ENCODE measurements around the gene CRIM1. TPM values are rescaled to one million over a fixed set of nuclear protein-coding genes. Genes with fewer than 3 reads are reported as not detected.
A peak's percentile ranks its signal among the peaks of the same experiment; 100 is the strongest.

CRIM1 gene
- total RNA-seq, 5 donors from 2014 or later (not counting 1 experiment from before 2014, with no cell fraction given) = 2.0 to 5.8 (median 4.2) TPM

DNA sequence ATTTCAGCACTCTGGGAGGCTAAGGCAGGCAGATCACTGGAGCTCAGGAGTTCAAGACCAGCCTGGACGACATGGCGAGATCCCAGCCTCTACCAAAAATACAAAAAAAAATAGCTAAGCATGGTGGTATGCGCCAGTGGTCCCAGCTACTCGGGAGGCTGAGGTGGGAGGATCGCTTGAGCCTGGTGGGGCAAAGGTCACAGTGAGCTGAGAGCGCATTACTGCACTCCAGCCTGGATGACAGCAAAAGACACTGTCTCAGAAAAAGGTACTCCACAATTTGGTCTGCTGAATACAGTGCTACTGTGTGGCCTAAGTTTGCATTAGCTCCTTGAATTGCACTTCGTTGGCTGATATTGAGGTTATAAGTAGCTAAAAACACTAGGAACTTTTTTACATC, 144.5 kb downstream of the CRIM1 start:
- Histone ChIP-seq H3K4me1 (ENCODE audit: control insufficient read depth in 1 of 2, extremely low read depth in 1 of 2, insufficient read depth in 2 of 2, low read length in 2 of 2) (no peaks in the 10 kb centered on the region), H3K9me3 (no peaks in the 10 kb centered on the region), H3K27me3 (replicated peaks in 1 of 2; ENCODE audit: control insufficient read depth in 2 of 2, extremely low read depth in 1 of 2, insufficient read depth in 2 of 2, low read length in 1 of 2) (no peaks in the 10 kb centered on the region), H3K27ac (ENCODE audit: low read length) (no peak overlapping the region), H3K4me3 (ENCODE audit: control insufficient read depth in 1 of 2, extremely low read depth in 1 of 2, low read length in 1 of 2) (no peak overlapping the region), H3K36me3 (ENCODE audit: control insufficient read depth in 2 of 2, extremely low read depth in 1 of 2, insufficient read depth in 1 of 2, low read length in 1 of 2) (peaks cover 0 to 4% of the 10 kb centered on the region in 2 donors)
- Mint-ChIP-seq H3K36me3 (no peaks in the 10 kb centered on the region), H3K27me3 (no peaks in the 10 kb centered on the region), H3K4me1 (no peaks in the 10 kb centered on the region), H3K4me3 (no peak overlapping the region), H3K27ac (no peak overlapping the region), H3K9me3 (no peaks in the 10 kb centered on the region)
- CTCF ChIA-PET = no interaction called here
- WGBS (ENCODE audit: insufficient coverage) = 100% methylated on average over 3 of the region's 7 CpGs
- ATAC-seq (replicated peaks in 1 of 4) (no peak), DNase-seq (no peak)
- POLR2A ChIA-PET = no interaction called here

DNA sequence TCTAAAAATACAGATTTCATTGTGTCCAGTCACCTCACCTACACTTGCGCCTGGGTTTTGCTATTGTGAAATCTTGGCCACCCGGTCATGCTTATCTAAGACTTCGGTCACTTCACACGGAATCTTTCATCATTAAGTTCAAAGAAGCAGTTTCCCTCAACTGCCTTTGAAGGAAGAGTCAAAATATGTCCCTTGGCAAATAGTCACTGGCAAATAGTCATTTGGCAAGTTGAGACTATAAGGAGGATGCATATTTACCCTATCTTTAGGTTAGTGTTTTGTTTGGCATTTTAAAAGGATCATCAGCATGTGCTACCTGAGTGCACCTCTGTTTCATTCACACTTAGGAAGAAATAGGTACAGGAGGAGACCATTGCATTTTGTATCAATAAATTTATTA, 146.5 kb downstream of the CRIM1 start:
- Histone ChIP-seq H3K27ac (ENCODE audit: low read length) (no peak overlapping the region), H3K27me3 (replicated peaks in 1 of 2; ENCODE audit: control insufficient read depth in 2 of 2, extremely low read depth in 1 of 2, insufficient read depth in 2 of 2, low read length in 1 of 2) (no peaks in the 10 kb centered on the region), H3K4me3 (ENCODE audit: control insufficient read depth in 1 of 2, extremely low read depth in 1 of 2, low read length in 1 of 2) (no peak overlapping the region), H3K9me3 (no peaks in the 10 kb centered on the region), H3K4me1 (ENCODE audit: control insufficient read depth in 1 of 2, extremely low read depth in 1 of 2, insufficient read depth in 2 of 2, low read length in 2 of 2) (no peaks in the 10 kb centered on the region), H3K36me3 (ENCODE audit: control insufficient read depth in 2 of 2, extremely low read depth in 1 of 2, insufficient read depth in 1 of 2, low read length in 1 of 2) (peaks cover 0 to 4% of the 10 kb centered on the region in 2 donors)
- Mint-ChIP-seq H3K27ac (no peak overlapping the region), H3K27me3 (no peaks in the 10 kb centered on the region), H3K4me3 (no peak overlapping the region), H3K4me1 (no peaks in the 10 kb centered on the region), H3K36me3 (no peaks in the 10 kb centered on the region), H3K9me3 (no peaks in the 10 kb centered on the region)
- ChIA-PET CTCF (no interaction called here), POLR2A (no interaction called here)
- DNase-seq = no peak
- WGBS (ENCODE audit: insufficient coverage) = no CpG with 5 or more reads among the region's 4 CpGs
- no peak for ATAC-seq (replicated peaks in 1 of 4)

DNA sequence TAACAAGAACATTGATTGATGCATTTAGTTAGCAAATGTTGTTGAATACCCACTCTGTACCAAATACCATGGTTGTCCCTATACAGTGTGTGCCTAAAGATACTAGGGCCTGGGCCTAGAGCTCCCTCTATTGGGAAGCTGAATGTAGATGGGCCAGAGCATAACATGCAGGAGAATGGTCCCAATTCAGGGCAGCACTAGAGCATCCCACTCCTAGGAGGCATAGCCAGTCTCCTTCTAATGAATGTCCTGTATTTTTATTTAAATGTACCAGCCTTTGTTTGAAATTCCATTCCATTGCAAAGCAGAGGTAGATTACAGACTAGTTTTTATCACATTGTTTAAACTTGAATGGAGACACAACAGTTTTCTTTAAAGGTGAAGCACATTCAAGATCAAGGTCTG, 151.8 kb downstream of the CRIM1 start:
- Histone ChIP-seq H3K4me1 (ENCODE audit: control insufficient read depth in 1 of 2, extremely low read depth in 1 of 2, insufficient read depth in 2 of 2, low read length in 2 of 2) (no peaks in the 10 kb centered on the region), H3K27me3 (replicated peaks in 1 of 2; ENCODE audit: control insufficient read depth in 2 of 2, extremely low read depth in 1 of 2, insufficient read depth in 2 of 2, low read length in 1 of 2) (no peaks in the 10 kb centered on the region), H3K4me3 (ENCODE audit: control insufficient read depth in 1 of 2, extremely low read depth in 1 of 2, low read length in 1 of 2) (no peak overlapping the region), H3K36me3 (ENCODE audit: control insufficient read depth in 2 of 2, extremely low read depth in 1 of 2, insufficient read depth in 1 of 2, low read length in 1 of 2) (no peaks in the 10 kb centered on the region), H3K27ac (ENCODE audit: low read length) (no peak overlapping the region), H3K9me3 (no peaks in the 10 kb centered on the region)
- H3K4me1 Mint-ChIP-seq = no peaks in the 10 kb centered on the region
- CTCF ChIA-PET = no interaction called here
- no peaks in the 10 kb centered on the region for H3K9me3 Mint-ChIP-seq
- H3K27ac Mint-ChIP-seq = no peak overlapping the region
- DNase-seq (peak in 15 of 35 experiments; percentile 2 to 46 (median 7)), ATAC-seq (replicated peaks in 1 of 4) (peak in 3 of 4 experiments; percentile 55 to 69 (median 56))
- H3K4me3 Mint-ChIP-seq = no peak overlapping the region
- H3K36me3 Mint-ChIP-seq = no peaks in the 10 kb centered on the region
- H3K27me3 Mint-ChIP-seq = no peaks in the 10 kb centered on the region
- POLR2A ChIA-PET = no interaction called here

DNA sequence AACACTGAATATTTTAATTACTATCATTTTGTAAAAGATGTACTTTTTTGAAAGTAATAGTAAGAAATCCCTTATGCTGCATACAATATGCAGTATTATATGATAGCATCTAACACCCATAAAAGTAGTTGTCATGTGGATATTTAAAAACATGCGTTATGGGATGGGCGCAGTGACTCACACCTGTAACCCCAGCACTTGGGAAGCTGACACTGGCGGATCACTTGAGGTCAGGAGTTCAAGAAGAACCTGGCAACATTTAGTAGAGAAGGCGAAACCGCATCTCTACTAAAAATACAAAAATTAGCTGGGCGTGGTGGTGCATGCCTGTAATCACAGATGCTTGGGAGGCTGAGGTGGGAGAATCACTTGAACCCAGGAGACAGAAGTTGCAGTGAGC, 153.5 kb downstream of the CRIM1 start:
- ChIA-PET POLR2A (no interaction called here), CTCF (no interaction called here)
- DNase-seq = no peak
- Histone ChIP-seq H3K9me3 (no peaks in the 10 kb centered on the region), H3K36me3 (ENCODE audit: control insufficient read depth in 2 of 2, extremely low read depth in 1 of 2, insufficient read depth in 1 of 2, low read length in 1 of 2) (no peaks in the 10 kb centered on the region), H3K27ac (ENCODE audit: low read length) (no peak overlapping the region), H3K4me3 (ENCODE audit: control insufficient read depth in 1 of 2, extremely low read depth in 1 of 2, low read length in 1 of 2) (no peak overlapping the region), H3K4me1 (ENCODE audit: control insufficient read depth in 1 of 2, extremely low read depth in 1 of 2, insufficient read depth in 2 of 2, low read length in 2 of 2) (no peaks in the 10 kb centered on the region), H3K27me3 (replicated peaks in 1 of 2; ENCODE audit: control insufficient read depth in 2 of 2, extremely low read depth in 1 of 2, insufficient read depth in 2 of 2, low read length in 1 of 2) (no peaks in the 10 kb centered on the region)
- no peaks in the 10 kb centered on the region for H3K4me1 Mint-ChIP-seq
- WGBS (ENCODE audit: insufficient coverage) = no CpG with 5 or more reads among the region's 6 CpGs
- H3K27me3 Mint-ChIP-seq = no peaks in the 10 kb centered on the region
- peaks cover 7% of the 10 kb centered on the region for H3K36me3 Mint-ChIP-seq
- ATAC-seq (replicated peaks in 1 of 4) = no peak
- H3K4me3 Mint-ChIP-seq = no peak overlapping the region
- no peaks in the 10 kb centered on the region for H3K9me3 Mint-ChIP-seq
- H3K27ac Mint-ChIP-seq = no peak overlapping the region

DNA sequence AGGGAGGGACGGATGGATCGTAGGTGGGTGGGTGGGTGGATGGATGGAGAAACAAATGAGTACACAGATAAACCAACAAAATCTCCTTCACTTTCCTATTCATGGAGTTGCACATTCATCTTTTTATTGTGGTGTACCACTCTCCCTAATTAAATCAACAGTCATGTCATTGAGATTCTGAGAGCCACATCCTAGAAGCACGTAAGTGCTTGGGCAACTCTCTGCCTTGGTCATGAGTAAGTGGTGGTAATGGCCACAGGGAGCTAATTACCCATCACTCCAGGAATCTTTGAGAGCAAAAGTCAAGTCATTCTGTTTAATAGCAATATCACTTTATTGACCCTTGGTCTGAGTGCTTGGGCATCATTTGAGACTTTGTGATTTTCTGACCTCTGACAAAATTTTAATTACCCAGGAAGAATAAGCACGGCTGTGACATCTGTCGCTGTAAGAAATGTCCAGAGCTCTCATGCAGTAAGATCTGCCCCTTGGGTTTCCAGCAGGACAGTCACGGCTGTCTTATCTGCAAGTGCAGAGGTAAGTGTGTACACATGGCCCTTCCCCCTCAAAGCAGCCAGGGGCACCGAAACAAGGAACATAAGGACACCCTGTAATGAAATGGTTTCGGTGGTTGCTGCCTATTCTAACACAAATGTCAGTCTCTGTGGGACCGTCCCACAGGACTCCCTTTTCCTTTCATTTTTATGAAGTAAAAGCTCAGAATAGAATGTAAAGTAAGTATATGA, 156.5 kb downstream of the CRIM1 start:
- no peak overlapping the region for H3K4me3 ChIP-seq (ENCODE audit: control insufficient read depth in 1 of 2, extremely low read depth in 1 of 2, low read length in 1 of 2)
- H3K27ac ChIP-seq (ENCODE audit: low read length) = no peak overlapping the region
- H3K9me3 ChIP-seq = no peaks in the 10 kb centered on the region
- no peak overlapping the region for H3K27ac Mint-ChIP-seq
- H3K9me3 Mint-ChIP-seq = no peaks in the 10 kb centered on the region
- ChIA-PET POLR2A (no interaction called here), CTCF (interaction anchor here in 1 of 2 donors (0.6 kb wide), 1 partner anchor 176 kb away, joined by 7 read pairs; no protein-coding TSS in a partner anchor)
- DNase-seq = no peak
- no peak overlapping the region for H3K4me3 Mint-ChIP-seq
- no peaks in the 10 kb centered on the region for H3K36me3 ChIP-seq (ENCODE audit: control insufficient read depth in 2 of 2, extremely low read depth in 1 of 2, insufficient read depth in 1 of 2, low read length in 1 of 2)
- no peaks in the 10 kb centered on the region for H3K27me3 ChIP-seq (replicated peaks in 1 of 2; ENCODE audit: control insufficient read depth in 2 of 2, extremely low read depth in 1 of 2, insufficient read depth in 2 of 2, low read length in 1 of 2)
- ATAC-seq (replicated peaks in 1 of 4) = no peak
- H3K4me1 Mint-ChIP-seq = no peaks in the 10 kb centered on the region
- peaks cover 19% of the 10 kb centered on the region for H3K36me3 Mint-ChIP-seq
- no peaks in the 10 kb centered on the region for H3K4me1 ChIP-seq (ENCODE audit: control insufficient read depth in 1 of 2, extremely low read depth in 1 of 2, insufficient read depth in 2 of 2, low read length in 2 of 2)
- 100% methylated on average over 3 of the region's 9 CpGs for WGBS (ENCODE audit: insufficient coverage)
- H3K27me3 Mint-ChIP-seq = no peaks in the 10 kb centered on the region

DNA sequence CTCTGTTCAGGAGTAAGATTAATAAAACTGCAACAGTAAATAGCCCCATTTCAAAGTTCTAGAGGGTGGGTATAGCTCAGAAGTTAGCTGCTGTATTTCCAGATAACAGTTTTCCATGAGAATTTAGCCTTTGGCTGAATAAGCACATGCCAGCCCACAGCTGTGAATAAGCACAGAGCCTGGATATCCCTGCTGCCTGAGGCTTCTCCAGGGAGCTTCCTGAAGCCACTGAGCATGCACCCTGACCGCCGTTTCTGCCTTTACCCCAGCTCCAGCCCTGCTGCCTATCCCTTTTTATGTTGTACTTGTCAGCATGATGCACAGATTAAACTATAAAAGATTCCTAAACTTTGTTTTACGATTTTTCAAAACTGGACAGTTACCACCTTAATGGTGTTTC, 157.1 kb downstream of the CRIM1 start:
- Mint-ChIP-seq H3K4me1 (no peaks in the 10 kb centered on the region), H3K4me3 (no peak overlapping the region), H3K9me3 (no peaks in the 10 kb centered on the region), H3K27me3 (no peaks in the 10 kb centered on the region), H3K27ac (no peak overlapping the region), H3K36me3 (peaks cover 19% of the 10 kb centered on the region)
- Histone ChIP-seq H3K27me3 (replicated peaks in 1 of 2; ENCODE audit: control insufficient read depth in 2 of 2, extremely low read depth in 1 of 2, insufficient read depth in 2 of 2, low read length in 1 of 2) (no peaks in the 10 kb centered on the region), H3K4me3 (ENCODE audit: control insufficient read depth in 1 of 2, extremely low read depth in 1 of 2, low read length in 1 of 2) (no peak overlapping the region), H3K9me3 (no peaks in the 10 kb centered on the region), H3K36me3 (ENCODE audit: control insufficient read depth in 2 of 2, extremely low read depth in 1 of 2, insufficient read depth in 1 of 2, low read length in 1 of 2) (no peaks in the 10 kb centered on the region), H3K27ac (ENCODE audit: low read length) (no peak overlapping the region), H3K4me1 (ENCODE audit: control insufficient read depth in 1 of 2, extremely low read depth in 1 of 2, insufficient read depth in 2 of 2, low read length in 2 of 2) (no peaks in the 10 kb centered on the region)
- no peak for ATAC-seq (replicated peaks in 1 of 4)
- ChIA-PET CTCF (interaction anchor here in 1 of 2 donors (0.6 kb wide), 1 partner anchor 177 kb away, joined by 7 read pairs; no protein-coding TSS in a partner anchor), POLR2A (no interaction called here)
- DNase-seq = no peak
- WGBS (ENCODE audit: insufficient coverage) = 93% methylated on average over 2 of the region's 3 CpGs

All from T-cell (primary cell).